ENCODE results near the gene ASXL1. TPM values are rescaled to one million over a fixed set of nuclear protein-coding genes. Genes with fewer than 3 reads are reported as not detected.

Gene ASXL1
- total and polyA plus RNA-seq, 2 experiments from 2014 or later = 10.4 to 29.0 TPM

GRCh38 chr20:32470940-32471339 is 112.8 kb downstream of the ASXL1 start (continued):
- no peak for TF ChIP-seq ZNF462 (CRISPR knock-in tag; IDR thresholded peaks at IDR 0.05)
- TF ChIP-seq CREB1 (CRISPR knock-in tag; IDR thresholded peaks at IDR 0.05; ENCODE audit: low read depth) = no peak

GRCh38 chr20:32472581-32473207 is 114.6 kb downstream of the ASXL1 start:
- H3K4me1 ChIP-seq (ENCODE audit: insufficient read depth) = peaks cover 58% of the 10 kb centered on the region
- DNase-seq (ENCODE audit: low spot score) (no peak), ATAC-seq (no peak)
- no peak overlapping the region for H3K4me3 Mint-ChIP-seq
- H3K27me3 Mint-ChIP-seq (ENCODE audit: insufficient read depth, low read depth, poor library complexity) = peaks cover 14% of the 10 kb centered on the region
- H4K20me1 ChIP-seq (replicated peaks; ENCODE audit: insufficient read depth) = peaks cover 56% of the 10 kb centered on the region
- peaks cover 86% of the 10 kb centered on the region for H3K79me2 ChIP-seq (replicated peaks; ENCODE audit: insufficient read depth)
- H3K4me2 ChIP-seq = no peak overlapping the region
- no peaks in the 10 kb centered on the region for H3K27me3 ChIP-seq (ENCODE audit: insufficient read depth)
- no peaks in the 10 kb centered on the region for H3K9me2 ChIP-seq (ENCODE audit: insufficient read depth)
- peaks cover 12% of the 10 kb centered on the region; the same call in 2 of the 3 replicates for H3K36me3 Mint-ChIP-seq (ENCODE audit: low read depth)
- H3K9me3 Mint-ChIP-seq = no peaks in the 10 kb centered on the region
- H3K36me3 ChIP-seq (ENCODE audit: insufficient read depth) = peaks cover 5% of the 10 kb centered on the region; the same call in 1 of the 2 replicates
- no peak overlapping the region for H3K4me3 ChIP-seq
- H2AFZ ChIP-seq = no peak overlapping the region
- no peak overlapping the region for H3K27ac Mint-ChIP-seq
- peaks cover 46% of the 10 kb centered on the region for H3K4me1 Mint-ChIP-seq
- no peak overlapping the region for H3K27ac ChIP-seq (ENCODE audit: low read depth)
- peaks cover 41% of the 10 kb centered on the region for H3F3A ChIP-seq (replicated peaks; ENCODE audit: low read depth)
- TF ChIP-seq CTCF (conservative IDR thresholded peaks at IDR 0.05; ENCODE audit: low read depth in 2 of 2) (no peak), STAT1 (IDR thresholded peaks at IDR 0.05; ENCODE audit: unreplicated experiment) (no peak), JUNB (IDR thresholded peaks at IDR 0.05; ENCODE audit: unreplicated experiment) (no peak), CREB1 (CRISPR knock-in tag; IDR thresholded peaks at IDR 0.05; ENCODE audit: low read depth) (no peak), POLR2AphosphoS5 (IDR thresholded peaks at IDR 0.05; ENCODE audit: low read depth) (no peak), EZH2 (IDR thresholded peaks at IDR 0.05; ENCODE audit: low read depth, unreplicated experiment) (no peak), ZNF331 (CRISPR knock-in tag; IDR thresholded peaks at IDR 0.05; ENCODE audit: low read depth) (no peak), REST (IDR thresholded peaks at IDR 0.05; ENCODE audit: unreplicated experiment) (no peak), EZH2phosphoT487 (IDR thresholded peaks at IDR 0.05; ENCODE audit: unreplicated experiment) (no peak)

All from GM23338 (cell line).